NT2/D1 (cell line): Measurements from ENCODE around the gene EPB41L4A.

Experiments used
- YY1 ChIP-seq: IDR thresholded peaks from 2 replicates; pipeline ENCODE4 v1.6.1; 2011; ENCODE audit not compliant: insufficient read length, insufficient read depth
- ZNF274 ChIP-seq: IDR thresholded peaks from 2 replicates; pipeline ENCODE4 v1.6.1; 2011; ENCODE audit warnings: mild to moderate bottlenecking, low read depth, low read length

GRCh38 chr5:112238473-112238872 lies 180.6 kb downstream of the EPB41L4A start:
- TF ChIP-seq YY1 = no peak
- TF ChIP-seq ZNF274 = no peak
